Measurements from ENCODE around the gene PHF24. TPM values are rescaled to one million over a fixed set of nuclear protein-coding genes. Genes with fewer than 3 reads are reported as not detected.

PHF24 gene
- total and polyA plus RNA-seq, 2 of the 13 experiments (the other 11 are each of a cell fraction or from before 2014, with no cell fraction given) = 0.05 TPM; not detected in 1

- intact Hi-C loops (cut with micrococcal nuclease; ENCODE audit: unreplicated experiment) (no loop called here), in situ Hi-C loops (cut with HindIII; ENCODE audit: extremely low pct_ligation_motif_present, low pct_unique_long_range_greater_than_20kb) (no loop called here)
- no peak overlapping the region for H3K4me2 ChIP-seq (ENCODE audit: low read depth, low read length)
- no peaks in the 10 kb centered on the region for H3K36me3 ChIP-seq (replicated peaks in 1 of 2; ENCODE audit: control insufficient read depth in 1 of 2, insufficient read depth in 2 of 2, low read length in 2 of 2)
- TF ChIP-seq ARHGAP35 (CRISPR knock-in tag; IDR thresholded peaks at IDR 0.05; ENCODE audit: borderline replicate concordance) = no peak
- TF ChIP-seq ZFP91 (CRISPR knock-in tag; IDR thresholded peaks at IDR 0.05; ENCODE audit: borderline replicate concordance) = no peak
- TF ChIP-seq ZNF580 (CRISPR knock-in tag; IDR thresholded peaks at IDR 0.05; ENCODE audit: borderline replicate concordance, low read depth) = no peak
- no peak for TF ChIP-seq ZNF747 (CRISPR knock-in tag; IDR thresholded peaks at IDR 0.05; ENCODE audit: borderline replicate concordance)
- TF ChIP-seq RXRA (CRISPR knock-in tag; IDR thresholded peaks at IDR 0.05) = no peak
- no peak for TF ChIP-seq SNAPC5 (CRISPR knock-in tag; IDR thresholded peaks at IDR 0.05; ENCODE audit: borderline replicate concordance)
- TF ChIP-seq TBP (CRISPR knock-in tag; IDR thresholded peaks at IDR 0.05) = no peak
- TF ChIP-seq SSRP1 (CRISPR knock-in tag; IDR thresholded peaks at IDR 0.05) = no peak
- no peak for TF ChIP-seq SOX6 (IDR thresholded peaks at IDR 0.05)
- no peak for TF ChIP-seq SOX6 (CRISPR knock-in tag; IDR thresholded peaks at IDR 0.05)
- no peak for TF ChIP-seq NFYC (CRISPR knock-in tag; IDR thresholded peaks at IDR 0.05)
- no peak for TF ChIP-seq CBFB (CRISPR knock-in tag; IDR thresholded peaks at IDR 0.05)
- no peak for TF ChIP-seq JUND (CRISPR knock-in tag; IDR thresholded peaks at IDR 0.05)
- no peak for TF ChIP-seq ZNF772 (CRISPR knock-in tag; IDR thresholded peaks at IDR 0.05)
- no peak for TF ChIP-seq ZNF280D (CRISPR knock-in tag; IDR thresholded peaks at IDR 0.05)
- DNase-seq (ENCODE audit: low spot score) (no peak), ATAC-seq (no peak), FAIRE-seq (no peak)
- POLR2A ChIA-PET = no interaction called here
- H3K27ac ChIP-seq (ENCODE audit: extremely low read length, insufficient read depth, low read length) = no peak overlapping the region
- H3K9ac ChIP-seq (ENCODE audit: insufficient read depth, low read depth, low read length) = no peak overlapping the region
- no peak overlapping the region for H2AFZ ChIP-seq (ENCODE audit: low read length)
- no peak overlapping the region for H3K4me3 ChIP-seq (replicated peaks in 1 of 3; ENCODE audit: insufficient read depth in 1 of 3, low read depth in 2 of 3, low read length in 3 of 3)
- H3K9me3 ChIP-seq (ENCODE audit: low read length) = no peaks in the 10 kb centered on the region
- BruUV-seq (replicated peaks) = no TSS peak
- CTCF ChIA-PET (ENCODE audit: low intra/inter-chr PET ratio, low total read pairs) = no interaction called here
- H4K20me1 ChIP-seq (ENCODE audit: insufficient read depth, low read length) = no peaks in the 10 kb centered on the region
- no peaks in the 10 kb centered on the region for H3K27me3 ChIP-seq (ENCODE audit: control insufficient read depth in 1 of 2, insufficient read depth in 2 of 2, low read length in 2 of 2)
- no peaks in the 10 kb centered on the region for H3K79me2 ChIP-seq (ENCODE audit: insufficient read depth, low read length)
- WGBS (ENCODE audit: low lambda C conversion rate) = 0% methylated on average over 2 of the region's 2 CpGs
- H3K4me1 ChIP-seq (ENCODE audit: insufficient read depth, low read length) = peaks cover 19% of the 10 kb centered on the region
Measured at GRCh38 chr9:35001285-35001677, 43.2 kb downstream of the PHF24 start.
